Aorta (tissue), 5 donors: Measurements from ENCODE around the gene ANAPC15. TPM values are rescaled to one million over a fixed set of nuclear protein-coding genes. Genes with fewer than 3 reads are reported as not detected.

Experiments
- ATAC-seq: fragments of 200-7000 bp; cut with Tn5 transposase; one replicate; pipeline ENCODE4 v1.9.1; 2022; ENCODE audit warnings: moderate library complexity; ENCODE audit not compliant: low FRiP score
- DNase-seq, 2 donors: peaks; one replicate each; pipeline ENCODE4 v3.0.0-alpha.2; 2020
- H3K27ac ChIP-seq, 2 donors: one replicate each; pipeline ENCODE4 v1.5.1; 2013; ENCODE audit warnings: low read length in 2 of 2, mild to moderate bottlenecking in 2 of 2, moderate library complexity in 2 of 2, control low read depth in 1 of 2, inconsistent platforms in 1 of 2, low read depth in 1 of 2
- H3K27me3 ChIP-seq, 2 donors: one replicate each; pipeline ENCODE4 v1.6.1; 2013; ENCODE audit warnings: control low read depth in 1 of 2, low read length in 1 of 2, mild to moderate bottlenecking in 1 of 2, moderate library complexity in 1 of 2; ENCODE audit not compliant: insufficient read depth in 2 of 2, control insufficient read depth in 1 of 2
- H3K36me3 ChIP-seq, 2 donors: one replicate each; pipeline ENCODE4 v1.6.1; 2013; ENCODE audit warnings: control low read depth in 1 of 2, low read length in 1 of 2, mild to moderate bottlenecking in 1 of 2; ENCODE audit not compliant: insufficient read depth in 2 of 2, control insufficient read depth in 1 of 2
- H3K4me1 ChIP-seq, 2 donors: one replicate each; pipeline ENCODE4 v1.6.1; 2013; ENCODE audit warnings: low read length in 2 of 2, control low read depth in 1 of 2, mild to moderate bottlenecking in 1 of 2, moderate library complexity in 1 of 2; ENCODE audit not compliant: insufficient read depth in 2 of 2, control insufficient read depth in 1 of 2
- H3K4me3 ChIP-seq, 2 donors: one replicate each; pipeline ENCODE4 v1.5.1; 2013; ENCODE audit warnings: low read length in 2 of 2, control low read depth in 1 of 2, mild to moderate bottlenecking in 1 of 2
- H3K9me3 ChIP-seq: one replicate; pipeline ENCODE4 v1.6.1; 2013; ENCODE audit warnings: mild to moderate bottlenecking, low read length; ENCODE audit not compliant: control insufficient read depth
- WGBS, 2 donors: extraction: QIAGEN DNeasy Blood & Tissue Kit; methylation state at CpG; one replicate each; pipeline ENCODE4 v1.1.7; 2013; 5-methylcytosine and 5-hydroxymethylcytosine counted together
- intact Hi-C, 2 donors: fragments of 100-400 bp; cut with DNase I; formaldehyde crosslinking; loops; one replicate each; pipeline versions ENCODE4 v1.14.2 to v1.15.0; 2022
- microRNA-seq, 2 donors: library from miRNA; unstranded; fragments of <30 nt; microRNA quantifications; one replicate each; pipeline ENCODE4 v1.2.0, GENCODE V29; 2020
- polyA plus RNA-seq, 2 donors: library from polyadenylated mRNA; stranded (reverse); fragments of 200-250 nt; gene quantifications; one replicate each; pipeline ENCODE4 v1.2.3, GENCODE V29; 2013
- total RNA-seq, 2 donors: library from RNA; stranded (reverse); fragmentation: NEBNext Ultra II Directional; extraction: Animal tissue kit (Norgen Biotek cat#: 25700); gene quantifications; one replicate each; pipeline ENCODE4 v1.2.1, GENCODE V29; 2021
- donor health status: healthy with polysubstance abuse.
- donor health status: Bipolar disorder and iron deficiency.
- donor health status: DM: no; HTN: no; CAD: no.
- donor health status: DM: no; HTN: no; CAD: no.
- donor health status: DM: yes; HTN: yes; CAD: no.

Gene ANAPC15
- total and polyA plus RNA-seq, 4 donors = 24.6 to 71.6 (median 36.6) TPM

DNA sequence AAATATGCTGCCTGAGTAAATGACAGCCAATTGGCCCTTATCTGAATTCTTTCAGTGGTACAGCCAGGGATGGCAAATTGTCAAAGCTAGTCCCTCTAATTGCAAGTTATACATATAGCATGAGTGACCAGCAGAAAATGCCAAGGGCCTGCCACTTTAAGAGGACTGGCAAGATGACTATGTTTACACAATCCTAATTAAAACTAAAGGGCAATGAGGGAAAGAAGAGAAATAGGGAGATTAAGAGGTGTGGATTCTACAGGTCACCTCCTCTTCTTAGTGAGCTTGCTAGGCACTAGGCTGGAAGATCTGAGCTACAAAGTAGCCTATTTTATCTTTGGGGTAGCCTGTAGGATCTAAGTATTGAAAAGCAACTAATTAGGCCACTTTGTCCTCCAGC lies 45.6 kb downstream of the ANAPC15 start:
- Histone ChIP-seq H3K4me1 (peaks cover 0 to 5% of the 10 kb centered on the region in 2 donors), H3K27me3 (no peaks in the 10 kb centered on the region), H3K9me3 (no peaks in the 10 kb centered on the region), H3K36me3 (no peaks in the 10 kb centered on the region), H3K4me3 (no peak overlapping the region), H3K27ac (no peak overlapping the region)
- no peak for DNase-seq
- intact Hi-C loops = no loop called here
- ATAC-seq = no peak

DNA sequence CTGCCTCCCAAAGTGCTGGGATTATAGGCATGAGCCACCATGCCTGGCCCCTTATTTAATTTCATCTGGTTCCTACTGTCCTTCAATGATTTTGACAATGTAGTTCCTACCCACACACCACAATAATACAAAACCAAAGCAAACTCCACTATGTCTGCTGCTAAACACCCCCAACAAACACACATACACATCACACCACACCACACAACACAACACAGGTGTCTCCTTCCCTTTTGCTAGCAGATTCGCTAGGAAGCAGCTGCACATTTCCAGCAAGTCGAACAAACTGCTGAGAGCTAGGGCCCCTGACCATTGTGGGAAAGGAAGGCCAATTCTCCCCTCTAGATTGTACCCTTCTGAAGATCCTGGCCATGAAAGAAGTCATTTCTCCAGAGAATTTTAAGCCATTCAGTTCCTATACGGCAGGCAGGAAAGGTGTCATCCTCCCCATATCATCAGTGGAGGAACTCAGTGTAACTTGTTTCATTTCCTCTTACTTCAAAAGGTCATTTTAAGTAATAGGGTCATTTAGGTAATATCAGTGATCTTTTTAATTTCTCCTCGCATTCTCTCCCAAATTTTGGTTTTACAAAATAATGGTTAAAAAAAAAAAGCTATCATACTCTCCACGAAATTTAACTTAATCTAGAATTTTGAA lies 50.6 kb downstream of the ANAPC15 start:
- 94 to 96% methylated on average over 5 of the region's 5 CpGs for WGBS, 2 donors
- H3K27me3 ChIP-seq = no peaks in the 10 kb centered on the region
- peaks cover 0 to 2% of the 10 kb centered on the region in 2 donors for H3K4me1 ChIP-seq
- H3K9me3 ChIP-seq = no peaks in the 10 kb centered on the region
- H3K27ac ChIP-seq = no peak overlapping the region
- ATAC-seq (no peak), DNase-seq (no peak)
- intact Hi-C loops = no loop called here
- no peak overlapping the region for H3K4me3 ChIP-seq
- H3K36me3 ChIP-seq = no peaks in the 10 kb centered on the region

Small RNAs within 50 kb of the gene (microRNA-seq; reads per million reads assigned to microRNA genes)
- 0 reads per million in 2 donors for gene MIR3165

Other genes starting within 250 kb of the ANAPC15 start
- not detected for gene DEFB131B, start 234.2 kb downstream of the ANAPC15 start, total RNA-seq
- gene DEFB131B, start 234.2 kb downstream of the ANAPC15 start, polyA plus RNA-seq = not detected
- 10 to 100 TPM in 1 of 2 donors, 1 to 10 TPM in 1; 8.2 to 12.8 TPM for gene XNDC1N, start 184.1 kb downstream of the ANAPC15 start, total RNA-seq
- gene XNDC1N, start 184.1 kb downstream of the ANAPC15 start, polyA plus RNA-seq = 1 to 10 TPM; 3.9 to 4.7 TPM
- gene RNF121, start 183.6 kb downstream of the ANAPC15 start, total RNA-seq = 10 to 100 TPM; 38.3 to 38.6 TPM
- gene RNF121, start 183.6 kb downstream of the ANAPC15 start, polyA plus RNA-seq = 10 to 100 TPM; 20.8 to 22.8 TPM
- gene IL18BP, start 113.8 kb downstream of the ANAPC15 start, total RNA-seq = 10 to 100 TPM; 13.0 to 24.8 TPM
- 10 to 100 TPM in 1 of 2 donors, 1 to 10 TPM in 1; 7.8 to 12.5 TPM for gene IL18BP, start 113.8 kb downstream of the ANAPC15 start, polyA plus RNA-seq
- 100 to 1,000 TPM; 150 to 241 TPM for gene NUMA1, start 32.2 kb downstream of the ANAPC15 start, total RNA-seq
- gene NUMA1, start 32.2 kb downstream of the ANAPC15 start, polyA plus RNA-seq = 100 to 1,000 TPM in 1 of 2 donors, 10 to 100 TPM in 1; 40.4 to 322 TPM
- gene LRRC51, start 31.8 kb downstream of the ANAPC15 start, total RNA-seq = 1 to 10 TPM; 6.6 to 8.5 TPM
- 10 to 100 TPM in 1 of 2 donors, 1 to 10 TPM in 1; 8.6 to 12.8 TPM for gene LRRC51, start 31.8 kb downstream of the ANAPC15 start, polyA plus RNA-seq
- gene LAMTOR1, start 9.4 kb downstream of the ANAPC15 start, total RNA-seq = 10 to 100 TPM; 61.1 to 62.6 TPM
- 100 to 1,000 TPM; 100 to 160 TPM for gene LAMTOR1, start 9.4 kb downstream of the ANAPC15 start, polyA plus RNA-seq
- not detected for gene TOMT, start 6.8 kb downstream of the ANAPC15 start, total RNA-seq
- gene TOMT, start 6.8 kb downstream of the ANAPC15 start, polyA plus RNA-seq = not detected
- gene FOLR3, start 23.0 kb upstream of the ANAPC15 start, total RNA-seq = 1 to 10 TPM in 1 of 2 donors, not detected in 1; 4.7 TPM
- gene FOLR3, start 23.0 kb upstream of the ANAPC15 start, polyA plus RNA-seq = not detected
- gene FOLR1, start 79.4 kb upstream of the ANAPC15 start, total RNA-seq = not detected
- not detected for gene FOLR1, start 79.4 kb upstream of the ANAPC15 start, polyA plus RNA-seq
- 10 to 100 TPM; 27.7 to 85.2 TPM for gene FOLR2, start 104.1 kb upstream of the ANAPC15 start, total RNA-seq
- gene FOLR2, start 104.1 kb upstream of the ANAPC15 start, polyA plus RNA-seq = 10 to 100 TPM in 1 of 2 donors, 1 to 10 TPM in 1; 8.8 to 25.3 TPM
- 100 to 1,000 TPM; 130 to 166 TPM for gene INPPL1, start 112.1 kb upstream of the ANAPC15 start, total RNA-seq
- gene INPPL1, start 112.1 kb upstream of the ANAPC15 start, polyA plus RNA-seq = 100 to 1,000 TPM in 1 of 2 donors, 10 to 100 TPM in 1; 21.9 to 135 TPM
- not detected for gene PHOX2A, start 131.5 kb upstream of the ANAPC15 start, total RNA-seq
- gene PHOX2A, start 131.5 kb upstream of the ANAPC15 start, polyA plus RNA-seq = not detected